HTERT RPE-1 (cell line): ENCODE data around the gene CWF19L1.

Source experiments
- in situ Hi-C: fragments of 300-500 bp; cut with MboI; formaldehyde crosslinking; loops from 4 replicates; pipeline ENCODE4 v1.14.3; 2020; ENCODE audit warnings: low sequenced_read_pairs

The CWF19L1 gene

DNA sequence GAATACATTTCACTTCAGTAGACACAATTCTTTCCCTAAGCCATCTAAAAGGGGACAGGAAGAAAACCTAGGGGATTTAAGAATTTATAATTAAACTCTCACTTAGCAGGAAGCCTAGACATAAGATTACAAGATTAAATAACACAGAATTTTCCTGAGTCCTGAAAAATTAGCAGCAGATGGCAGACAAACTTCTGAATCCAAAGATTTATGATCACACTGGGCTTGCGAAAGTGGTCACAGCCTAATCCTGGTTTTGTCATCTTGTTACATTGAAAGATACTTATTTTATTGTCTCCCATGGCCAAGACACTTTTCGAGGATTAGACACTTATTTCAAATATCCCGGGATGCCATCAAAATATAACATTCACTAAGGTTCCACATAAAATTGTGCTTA, 84.5 kb downstream of the CWF19L1 start:
- in situ Hi-C loops, result no loop called here
